B cell (primary cell): ENCODE measurements around the gene PSMB8.

Experiments used
- CTCF ChIP-seq: fragments of 200-600 bp; IDR thresholded peaks from one replicate; pipeline ENCODE4 v1.8.0; 2022; ENCODE audit warnings: antibody characterized with exemption, mild to moderate bottlenecking
- EZH2 ChIP-seq: IDR thresholded peaks from 2 replicates; pipeline ENCODE4 v1.6.1; 2012; ENCODE audit warnings: borderline replicate concordance, low read depth, mild to moderate bottlenecking, moderate library complexity, low read length; ENCODE audit not compliant: insufficient read depth, poor library complexity, severe bottlenecking

- TF ChIP-seq CTCF, result no peak
- no peak for TF ChIP-seq EZH2
These were observed 9.1 kb upstream of the PSMB8 start for GRCh38 chr6:32852844-32853540.
